K562 (cell line): ENCODE results near the gene SKOR1. TPM values are rescaled to one million over a fixed set of nuclear protein-coding genes. Genes with fewer than 3 reads are reported as not detected.
A peak's percentile ranks its signal among the peaks of the same experiment; 100 is the strongest.

Experiments used
- ASH1L ChIP-seq: fragments of 450-650 bp; IDR thresholded peaks from 2 replicates; pipeline ENCODE4 v1.6.1; 2018; ENCODE audit warnings: borderline replicate concordance, mild to moderate bottlenecking, low read depth; ENCODE audit not compliant: partially characterized antibody
- BCL6 ChIP-seq: fragments of 250-450 bp; sonication (Bioruptor Pico); IDR thresholded peaks from 2 replicates; pipeline ENCODE4 v1.4.0; 2020
- ILF3 ChIP-seq: fragments of 450-650 bp; IDR thresholded peaks from 2 replicates; pipeline ENCODE4 v1.6.1; 2018; ENCODE audit warnings: antibody characterized with exemption, mild to moderate bottlenecking, moderate library complexity, borderline replicate concordance
- IRF9 ChIP-seq: fragments of 450-650 bp; IDR thresholded peaks from 2 replicates; pipeline ENCODE4 v1.6.1; 2016; ENCODE audit warnings: missing biosample characterization, missing genetic modification characterization
- KLF1 ChIP-seq: fragments of 450-650 bp; IDR thresholded peaks from 2 replicates; pipeline ENCODE4 v1.6.1; 2016; ENCODE audit warnings: missing genetic modification characterization, missing compliant biosample characterization
- MITF ChIP-seq: IDR thresholded peaks from 2 replicates; pipeline ENCODE4 v1.6.1; 2014; ENCODE audit warnings: antibody characterized with exemption
- MTA3 ChIP-seq: fragments of 450-650 bp; formaldehyde crosslinking; IDR thresholded peaks from 2 replicates; pipeline ENCODE4 v1.6.1; 2017; ENCODE audit warnings: mild to moderate bottlenecking, borderline replicate concordance
- NFYB ChIP-seq: IDR thresholded peaks from 2 replicates; pipeline ENCODE4 v1.6.1; 2011; ENCODE audit warnings: mild to moderate bottlenecking, moderate library complexity; ENCODE audit not compliant: insufficient read length; ENCODE audit errors: extremely low read depth
- POLR2A ChIP-seq: fragments of 450-650 bp; conservative IDR thresholded peaks from 2 replicates; pipeline ENCODE4 v1.6.1; 2016
- SAFB ChIP-seq: fragments of 200-400 bp; formaldehyde crosslinking; IDR thresholded peaks from 2 replicates; pipeline ENCODE4 v1.6.1; 2017; ENCODE audit warnings: low read depth, low read length, borderline replicate concordance
- SMARCE1 ChIP-seq: fragments of 450-650 bp; IDR thresholded peaks from 2 replicates; pipeline ENCODE4 v1.7.1; 2016; ENCODE audit warnings: mild to moderate bottlenecking
- STAT5A ChIP-seq: IDR thresholded peaks from 2 replicates; pipeline ENCODE4 v1.6.1; 2012; ENCODE audit warnings: low read length, inconsistent platforms, borderline replicate concordance
- TEAD1 ChIP-seq, 2 experiments: fragments of 450-650 bp in 1 of 2; sonication (generic) in 1 of 2; formaldehyde crosslinking; IDR thresholded peaks; 2 replicates each; pipeline versions ENCODE4 v1.4.0 to v1.8.0; 2020 to 2022; ENCODE audit warnings: mild to moderate bottlenecking in 2 of 2, missing genetic modification reagents in 1 of 2
- ZEB2 ChIP-seq: fragments of 450-650 bp; IDR thresholded peaks from 2 replicates; pipeline ENCODE4 v1.6.1; 2016
- ZNF445 ChIP-seq: fragments of 250-450 bp; sonication (Bioruptor Pico); IDR thresholded peaks from 2 replicates; pipeline ENCODE4 v1.4.0; 2020; ENCODE audit warnings: low read depth, mild to moderate bottlenecking, moderate library complexity
- ZNF507 ChIP-seq: conservative IDR thresholded peaks from 2 replicates; pipeline ENCODE4 v1.6.1; 2017; ENCODE audit warnings: missing genetic modification characterization, missing compliant biosample characterization
- polyA plus RNA-seq, 8 experiments: library from polyadenylated mRNA; depleted of rRNA in 4 of 8; stranded (reverse) in 5 of 8; unstranded in 3 of 8; fragments of >200 nt; fragmentation: Nextera tagmentation in 2 of 8; fragmentation: Illumina TruSeq in 1 of 8; extraction: Ambion mirVana in 2 of 8; extraction: Trizol in 1 of 8; gene quantifications; 2 replicates each; pipeline versions ENCODE4 v1.2.1 to v1.2.3, GENCODE V29; 2011 to 2014; ENCODE audit warnings: inconsistent platforms in 1 of 8, missing spikeins in 1 of 8
- total RNA-seq, 7 experiments: library from RNA; depleted of rRNA in 6 of 7; stranded (reverse); fragments of >200 nt in 6 of 7; fragmentation: Illumina TruSeq in 2 of 7; extraction: Trizol in 2 of 7; gene quantifications; 2 replicates each; pipeline versions ENCODE4 v1.2.1 to v1.2.3, GENCODE V29; 2011 to 2021; ENCODE audit warnings: low replicate concordance in 1 of 7
- TF ChIP-seq, protein P1 (sequence below): fragments of 150-350 bp; IDR thresholded peaks from 2 replicates; pipeline ENCODE4 v1.6.1; 2014; ENCODE audit warnings: low read depth, mild to moderate bottlenecking, low read length, borderline replicate concordance
- TF ChIP-seq, protein P2 (sequence below): fragments of 450-650 bp; IDR thresholded peaks from 2 replicates; pipeline ENCODE4 v1.6.1; 2017; ENCODE audit warnings: antibody characterized with exemption
- TF ChIP-seq, protein P3 (sequence below): sonication (generic); formaldehyde crosslinking; IDR thresholded peaks from 2 replicates; pipeline ENCODE4 v1.8.0; 2022; ENCODE audit warnings: mild to moderate bottlenecking, missing genetic modification reagents

SKOR1 gene
- total and polyA plus RNA-seq, 9 of the 15 experiments (the other 6 are each of a cell fraction or from before 2014, with no cell fraction given) = 0.04 to 0.41 (median 0.09) TPM; not detected in 3

- TF ChIP-seq, protein P1, sequence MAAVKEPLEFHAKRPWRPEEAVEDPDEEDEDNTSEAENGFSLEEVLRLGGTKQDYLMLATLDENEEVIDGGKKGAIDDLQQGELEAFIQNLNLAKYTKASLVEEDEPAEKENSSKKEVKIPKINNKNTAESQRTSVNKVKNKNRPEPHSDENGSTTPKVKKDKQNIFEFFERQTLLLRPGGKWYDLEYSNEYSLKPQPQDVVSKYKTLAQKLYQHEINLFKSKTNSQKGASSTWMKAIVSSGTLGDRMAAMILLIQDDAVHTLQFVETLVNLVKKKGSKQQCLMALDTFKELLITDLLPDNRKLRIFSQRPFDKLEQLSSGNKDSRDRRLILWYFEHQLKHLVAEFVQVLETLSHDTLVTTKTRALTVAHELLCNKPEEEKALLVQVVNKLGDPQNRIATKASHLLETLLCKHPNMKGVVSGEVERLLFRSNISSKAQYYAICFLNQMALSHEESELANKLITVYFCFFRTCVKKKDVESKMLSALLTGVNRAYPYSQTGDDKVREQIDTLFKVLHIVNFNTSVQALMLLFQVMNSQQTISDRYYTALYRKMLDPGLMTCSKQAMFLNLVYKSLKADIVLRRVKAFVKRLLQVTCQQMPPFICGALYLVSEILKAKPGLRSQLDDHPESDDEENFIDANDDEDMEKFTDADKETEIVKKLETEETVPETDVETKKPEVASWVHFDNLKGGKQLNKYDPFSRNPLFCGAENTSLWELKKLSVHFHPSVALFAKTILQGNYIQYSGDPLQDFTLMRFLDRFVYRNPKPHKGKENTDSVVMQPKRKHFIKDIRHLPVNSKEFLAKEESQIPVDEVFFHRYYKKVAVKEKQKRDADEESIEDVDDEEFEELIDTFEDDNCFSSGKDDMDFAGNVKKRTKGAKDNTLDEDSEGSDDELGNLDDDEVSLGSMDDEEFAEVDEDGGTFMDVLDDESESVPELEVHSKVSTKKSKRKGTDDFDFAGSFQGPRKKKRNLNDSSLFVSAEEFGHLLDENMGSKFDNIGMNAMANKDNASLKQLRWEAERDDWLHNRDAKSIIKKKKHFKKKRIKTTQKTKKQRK = no peak
- TF ChIP-seq ZEB2 (no peak), MITF (no peak), KLF1 (no peak), ZNF507 (tag) (no peak), MTA3 (peak; percentile 80; the same call in 1 of the 2 replicates), TEAD1 (CRISPR knock-in tag; IDR thresholded peaks at IDR 0.05) (peak in 1 of 2 experiments; percentile 82; a peak in 2 of 4 replicates), POLR2A (no peak; the same call in 1 of the 2 replicates), ZNF445 (CRISPR knock-in tag) (no peak), ASH1L (no peak), NFYB (no peak), SMARCE1 (no peak), BCL6 (CRISPR knock-in tag) (no peak), IRF9 (no peak), SAFB (no peak), STAT5A (no peak), ILF3 (no peak)
- TF ChIP-seq, protein P2, sequence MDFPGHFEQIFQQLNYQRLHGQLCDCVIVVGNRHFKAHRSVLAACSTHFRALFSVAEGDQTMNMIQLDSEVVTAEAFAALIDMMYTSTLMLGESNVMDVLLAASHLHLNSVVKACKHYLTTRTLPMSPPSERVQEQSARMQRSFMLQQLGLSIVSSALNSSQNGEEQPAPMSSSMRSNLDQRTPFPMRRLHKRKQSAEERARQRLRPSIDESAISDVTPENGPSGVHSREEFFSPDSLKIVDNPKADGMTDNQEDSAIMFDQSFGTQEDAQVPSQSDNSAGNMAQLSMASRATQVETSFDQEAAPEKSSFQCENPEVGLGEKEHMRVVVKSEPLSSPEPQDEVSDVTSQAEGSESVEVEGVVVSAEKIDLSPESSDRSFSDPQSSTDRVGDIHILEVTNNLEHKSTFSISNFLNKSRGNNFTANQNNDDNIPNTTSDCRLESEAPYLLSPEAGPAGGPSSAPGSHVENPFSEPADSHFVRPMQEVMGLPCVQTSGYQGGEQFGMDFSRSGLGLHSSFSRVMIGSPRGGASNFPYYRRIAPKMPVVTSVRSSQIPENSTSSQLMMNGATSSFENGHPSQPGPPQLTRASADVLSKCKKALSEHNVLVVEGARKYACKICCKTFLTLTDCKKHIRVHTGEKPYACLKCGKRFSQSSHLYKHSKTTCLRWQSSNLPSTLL = no peak
- TF ChIP-seq, protein P3, sequence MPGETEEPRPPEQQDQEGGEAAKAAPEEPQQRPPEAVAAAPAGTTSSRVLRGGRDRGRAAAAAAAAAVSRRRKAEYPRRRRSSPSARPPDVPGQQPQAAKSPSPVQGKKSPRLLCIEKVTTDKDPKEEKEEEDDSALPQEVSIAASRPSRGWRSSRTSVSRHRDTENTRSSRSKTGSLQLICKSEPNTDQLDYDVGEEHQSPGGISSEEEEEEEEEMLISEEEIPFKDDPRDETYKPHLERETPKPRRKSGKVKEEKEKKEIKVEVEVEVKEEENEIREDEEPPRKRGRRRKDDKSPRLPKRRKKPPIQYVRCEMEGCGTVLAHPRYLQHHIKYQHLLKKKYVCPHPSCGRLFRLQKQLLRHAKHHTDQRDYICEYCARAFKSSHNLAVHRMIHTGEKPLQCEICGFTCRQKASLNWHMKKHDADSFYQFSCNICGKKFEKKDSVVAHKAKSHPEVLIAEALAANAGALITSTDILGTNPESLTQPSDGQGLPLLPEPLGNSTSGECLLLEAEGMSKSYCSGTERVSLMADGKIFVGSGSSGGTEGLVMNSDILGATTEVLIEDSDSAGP (CRISPR knock-in tag) = 0 out of 2 replicates have a peak, but pooled peaks have one; percentile 50
These were observed 38.2 kb downstream of the SKOR1 start (continued) for GRCh38 chr15:67863442-67863987.
